GM20000 (cell line): ENCODE measurements around the gene AMBP.

Experiments used
- DNase-seq: peaks from one replicate; pipeline ENCODE4 v3.0.0; 2012; ENCODE audit warnings: low spot score
- TF ChIP-seq, protein P1 (sequence below): IDR thresholded peaks from 2 replicates; pipeline ENCODE4 v1.5.1; 2012; ENCODE audit warnings: mild to moderate bottlenecking, control low read depth; ENCODE audit errors: extremely low read depth, missing control alignments

AMBP gene

GRCh38 chr9:114117614-114117995 is 39.5 kb upstream of the AMBP start:
- TF ChIP-seq, protein P1, sequence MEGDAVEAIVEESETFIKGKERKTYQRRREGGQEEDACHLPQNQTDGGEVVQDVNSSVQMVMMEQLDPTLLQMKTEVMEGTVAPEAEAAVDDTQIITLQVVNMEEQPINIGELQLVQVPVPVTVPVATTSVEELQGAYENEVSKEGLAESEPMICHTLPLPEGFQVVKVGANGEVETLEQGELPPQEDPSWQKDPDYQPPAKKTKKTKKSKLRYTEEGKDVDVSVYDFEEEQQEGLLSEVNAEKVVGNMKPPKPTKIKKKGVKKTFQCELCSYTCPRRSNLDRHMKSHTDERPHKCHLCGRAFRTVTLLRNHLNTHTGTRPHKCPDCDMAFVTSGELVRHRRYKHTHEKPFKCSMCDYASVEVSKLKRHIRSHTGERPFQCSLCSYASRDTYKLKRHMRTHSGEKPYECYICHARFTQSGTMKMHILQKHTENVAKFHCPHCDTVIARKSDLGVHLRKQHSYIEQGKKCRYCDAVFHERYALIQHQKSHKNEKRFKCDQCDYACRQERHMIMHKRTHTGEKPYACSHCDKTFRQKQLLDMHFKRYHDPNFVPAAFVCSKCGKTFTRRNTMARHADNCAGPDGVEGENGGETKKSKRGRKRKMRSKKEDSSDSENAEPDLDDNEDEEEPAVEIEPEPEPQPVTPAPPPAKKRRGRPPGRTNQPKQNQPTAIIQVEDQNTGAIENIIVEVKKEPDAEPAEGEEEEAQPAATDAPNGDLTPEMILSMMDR = no peak
- no peak for DNase-seq

DNA sequence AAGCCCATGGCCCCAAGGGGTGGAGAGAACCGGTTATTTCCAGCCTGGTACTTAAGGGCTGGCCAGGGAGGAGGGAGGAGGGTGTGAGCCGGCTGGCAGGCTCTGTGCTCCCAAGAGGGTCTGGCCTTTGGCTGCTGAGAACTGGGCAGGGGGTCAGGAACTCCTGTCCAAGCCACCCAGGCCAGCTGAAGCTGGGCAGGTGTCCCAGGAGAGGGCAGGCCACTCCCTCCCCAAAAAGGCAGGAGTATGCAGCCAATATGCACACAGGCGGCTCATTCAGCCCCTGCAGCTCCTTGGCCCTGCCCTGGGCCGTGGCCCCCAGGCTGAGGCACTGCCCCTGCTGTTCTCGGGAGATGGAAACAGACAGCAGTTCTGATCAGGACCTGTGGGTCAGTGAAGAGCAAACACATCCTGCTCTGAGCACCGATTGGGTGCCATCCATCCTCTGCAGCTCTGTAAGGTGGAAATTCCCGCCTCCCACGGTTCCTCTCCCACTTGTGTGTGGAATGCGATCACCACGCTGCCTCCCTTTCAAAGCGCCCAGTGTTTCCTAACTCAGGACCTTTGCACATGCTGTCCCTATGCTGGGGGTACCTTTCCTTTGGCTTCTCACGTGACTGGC is 38.1 kb upstream of the AMBP start:
- TF ChIP-seq, protein P1 = no peak
- no peak for DNase-seq

GRCh38 chr9:114115654-114116125 is 37.6 kb upstream of the AMBP start:
- DNase-seq = no peak
- TF ChIP-seq, protein P1 = no peak

GRCh38 chr9:114114364-114114763 is 36.3 kb upstream of the AMBP start:
- TF ChIP-seq, protein P1 = no peak
- no peak for DNase-seq

GRCh38 chr9:114112778-114113584 is 34.9 kb upstream of the AMBP start:
- DNase-seq = no peak
- TF ChIP-seq, protein P1 = no peak

- DNase-seq = no peak
These were observed 34.2 kb upstream of the AMBP start for GRCh38 chr9:114112325-114112724.

GRCh38 chr9:114110180-114110579 is 32.1 kb upstream of the AMBP start:
- TF ChIP-seq, protein P1 = no peak
- DNase-seq = no peak

More at GRCh38 chr9:114112325-114112724, 34.2 kb upstream of the AMBP start:
- TF ChIP-seq, protein P1 = no peak
